Neuronal stem cell (in vitro differentiated cells): Measurements from ENCODE around the gene GYS1.
A peak's percentile ranks its signal among the peaks of the same experiment; 100 is the strongest.
"Not testable (repeated sequence)": the region's sequence is repeated elsewhere in the genome, so short reads cannot be mapped to it uniquely, and the experiment has no call there.

Source experiments
- DNase-seq: peaks from one replicate; pipeline ENCODE4 v3.0.0-alpha.2; 2013; ENCODE audit warnings: low spot score
- H2AFZ ChIP-seq: one replicate; pipeline ENCODE4 v1.6.1; 2013; ENCODE audit warnings: mild to moderate bottlenecking, low read length, inconsistent platforms
- H2AK5ac ChIP-seq: 2 replicates; pipeline ENCODE4 v1.6.1; 2013; ENCODE audit warnings: low read depth, mild to moderate bottlenecking, inconsistent platforms, low read length, moderate library complexity, mixed read lengths
- H2BK120ac ChIP-seq: 2 replicates; pipeline ENCODE4 v1.6.1; 2013; ENCODE audit warnings: low read depth, mild to moderate bottlenecking, inconsistent platforms, low read length, moderate library complexity, mixed read lengths
- H2BK12ac ChIP-seq: one replicate; pipeline ENCODE4 v1.6.1; 2013; ENCODE audit warnings: low read length, inconsistent platforms
- H2BK15ac ChIP-seq: 2 replicates; pipeline ENCODE4 v1.6.1; 2013; ENCODE audit warnings: mild to moderate bottlenecking, low read length, inconsistent platforms, mixed read lengths
- H2BK5ac ChIP-seq: one replicate; pipeline ENCODE4 v1.6.1; 2013; ENCODE audit warnings: inconsistent platforms, mild to moderate bottlenecking, low read length, moderate library complexity
- H3K14ac ChIP-seq: one replicate; pipeline ENCODE4 v1.6.1; 2013; ENCODE audit warnings: low read length, inconsistent platforms
- H3K18ac ChIP-seq: 2 replicates; pipeline ENCODE4 v1.6.1; 2013; ENCODE audit warnings: low read length, inconsistent platforms
- H3K23ac ChIP-seq: 2 replicates; pipeline ENCODE4 v1.6.1; 2013; ENCODE audit warnings: low read depth, mild to moderate bottlenecking, mixed read lengths, low read length, inconsistent platforms; ENCODE audit not compliant: poor library complexity
- H3K27ac ChIP-seq: replicated peaks from 3 replicates; pipeline ENCODE4 v1.5.1; 2013; ENCODE audit warnings: low read length, inconsistent platforms
- H3K27me3 ChIP-seq, 3 experiments: 2 replicates each; pipeline ENCODE4 v1.6.1; 2013; ENCODE audit warnings: low read length in 3 of 3, mild to moderate bottlenecking in 2 of 3, inconsistent platforms in 1 of 3, low read depth in 1 of 3, mixed read lengths in 1 of 3, moderate library complexity in 1 of 3; ENCODE audit not compliant: control insufficient read depth in 3 of 3, insufficient read depth in 3 of 3
- H3K36me3 ChIP-seq, 2 donors: replicated peaks in 1 of 2; 2 replicates each; pipeline ENCODE4 v1.6.1; 2013; ENCODE audit warnings: low read length in 2 of 2; ENCODE audit not compliant: control insufficient read depth in 2 of 2, insufficient read depth in 2 of 2
- H3K4ac ChIP-seq: 2 replicates; pipeline ENCODE4 v1.6.1; 2013; ENCODE audit warnings: inconsistent platforms, mild to moderate bottlenecking, low read length, moderate library complexity
- H3K4me1 ChIP-seq, 2 donors: 1 replicate in 1 of 2; 2 replicates in 1 of 2; pipeline ENCODE4 v1.6.1; 2013; ENCODE audit warnings: low read length in 2 of 2, low read depth in 1 of 2; ENCODE audit not compliant: control insufficient read depth in 2 of 2, insufficient read depth in 1 of 2
- H3K4me2 ChIP-seq: one replicate; pipeline ENCODE4 v1.6.1; 2013; ENCODE audit warnings: mild to moderate bottlenecking, low read length, inconsistent platforms; ENCODE audit not compliant: insufficient read depth, poor library complexity, severe bottlenecking
- H3K4me3 ChIP-seq, 2 donors: 2 replicates each; pipeline ENCODE4 v1.5.1; 2013; ENCODE audit warnings: low read length in 2 of 2, mild to moderate bottlenecking in 2 of 2, inconsistent platforms in 1 of 2, moderate library complexity in 1 of 2
- H3K79me1 ChIP-seq: one replicate; pipeline ENCODE4 v1.6.1; 2013; ENCODE audit warnings: low read depth, mild to moderate bottlenecking, inconsistent platforms, low read length, moderate library complexity
- H3K9ac ChIP-seq: one replicate; pipeline ENCODE4 v1.6.1; 2013; ENCODE audit warnings: mild to moderate bottlenecking, low read depth, low read length, inconsistent platforms; ENCODE audit not compliant: poor library complexity
- H3K9me3 ChIP-seq, 2 donors: replicated peaks in 1 of 2; 2 replicates each; pipeline versions ENCODE3 to v1.6.1; 2013; ENCODE audit warnings: low read length in 2 of 2, mild to moderate bottlenecking in 2 of 2, inconsistent platforms in 1 of 2, low read depth in 1 of 2, mixed read lengths in 1 of 2, moderate library complexity in 1 of 2; ENCODE audit not compliant: control insufficient read depth in 2 of 2, insufficient read depth in 1 of 2
- H4K8ac ChIP-seq: one replicate; pipeline ENCODE4 v1.6.1; 2013; ENCODE audit warnings: low read depth, mild to moderate bottlenecking, inconsistent platforms, low read length, moderate library complexity
- H4K91ac ChIP-seq: one replicate; pipeline ENCODE4 v1.6.1; 2013; ENCODE audit warnings: low read length, low read depth, mild to moderate bottlenecking, inconsistent platforms; ENCODE audit not compliant: poor library complexity
- WGBS, 2 donors: extraction: QIAGEN DNeasy Blood & Tissue Kit; methylation state at CpG; one replicate each; pipeline ENCODE4 v1.1.7; 2013; ENCODE audit warnings: missing lambda C conversion rate in 2 of 2, mixed read lengths in 1 of 2; ENCODE audit not compliant: insufficient read length in 2 of 2, insufficient replicate concordance in 1 of 2; ENCODE audit errors: extremely low coverage in 2 of 2; 5-methylcytosine and 5-hydroxymethylcytosine counted together

GYS1 gene

GRCh38 chr19:49020342-49020741, 27.2 kb upstream of the GYS1 start:
- Histone ChIP-seq H3K9ac (no peak overlapping the region), H3K4me3 (no peak overlapping the region), H3K4me1 (peaks cover 9% of the 10 kb centered on the region in 2 donors), H3K9me3 (no peaks in the 10 kb centered on the region), H2BK12ac (no peak overlapping the region), H3K27ac (no peak overlapping the region), H2AFZ (no peak overlapping the region), H4K91ac (no peak overlapping the region), H3K4ac (no peak overlapping the region), H3K4me2 (no peak overlapping the region), H4K8ac (no peak overlapping the region), H2BK15ac (no peak overlapping the region), H3K36me3 (peaks cover 6 to 17% of the 10 kb centered on the region in 2 donors), H3K23ac (peak overlapping the region; percentile 73), H2BK120ac (no peak overlapping the region), H3K79me1 (no peaks in the 10 kb centered on the region), H3K18ac (no peak overlapping the region), H3K27me3 (peaks cover 0 to 25% (median 0%) of the 10 kb centered on the region in 3 experiments), H2BK5ac (no peak overlapping the region), H2AK5ac (no peak overlapping the region), H3K14ac (no peak overlapping the region)
- no peak for DNase-seq
- no CpG with 5 or more reads among the region's 11 CpGs for WGBS, 2 donors

DNA sequence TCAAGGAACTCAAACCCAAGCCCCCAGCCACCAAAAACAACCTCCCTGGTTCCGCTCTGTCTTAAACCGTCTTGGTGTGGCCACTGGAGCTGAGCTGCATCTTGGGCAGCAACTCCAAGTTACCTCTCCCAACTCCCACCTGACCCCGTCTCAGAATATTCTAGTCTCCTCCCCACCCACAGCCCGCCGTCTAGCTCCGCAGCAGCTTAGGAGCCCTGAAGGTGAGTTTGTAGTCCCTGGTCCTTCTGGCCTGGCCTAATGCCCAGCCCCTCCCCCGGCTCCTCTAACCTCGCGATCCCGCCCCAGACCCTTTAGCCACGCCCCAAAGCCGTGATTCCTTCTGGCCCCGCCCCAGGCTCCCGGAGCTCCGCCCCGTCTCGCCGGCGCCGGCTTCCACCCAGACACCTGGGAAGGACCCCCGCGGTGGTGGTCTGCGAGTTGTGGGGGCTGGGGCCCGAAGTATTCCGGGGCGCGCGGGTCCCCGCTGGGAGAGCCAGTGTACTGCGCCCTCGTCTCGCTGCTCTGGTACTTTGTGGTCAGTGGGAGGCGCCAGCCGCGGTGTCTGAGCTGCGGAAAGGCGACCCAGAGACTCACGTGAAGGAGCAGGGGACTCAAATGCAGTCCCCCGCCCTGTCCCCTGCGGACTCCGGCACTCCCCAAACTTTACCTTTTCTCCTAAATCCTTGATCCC, 26.3 kb upstream of the GYS1 start:
- H2BK120ac ChIP-seq: no peak overlapping the region
- no peak overlapping the region for H4K91ac ChIP-seq
- no peak overlapping the region for H3K23ac ChIP-seq
- H3K27ac ChIP-seq: no peak overlapping the region
- H3K27me3 ChIP-seq: peaks cover 0 to 25% (median 0%) of the 10 kb centered on the region in 3 experiments
- H2BK5ac ChIP-seq: no peak overlapping the region
- H3K4me2 ChIP-seq: peak overlapping the region; percentile 31
- H2BK15ac ChIP-seq: no peak overlapping the region
- H3K9ac ChIP-seq: no peak overlapping the region
- no peak overlapping the region for H3K4ac ChIP-seq
- no peak overlapping the region for H3K14ac ChIP-seq
- H2AFZ ChIP-seq: no peak overlapping the region
- peaks cover 15 to 26% of the 10 kb centered on the region in 2 donors for H3K36me3 ChIP-seq
- H3K4me1 ChIP-seq: peaks cover 9% of the 10 kb centered on the region in 2 donors
- no peaks in the 10 kb centered on the region for H3K9me3 ChIP-seq
- no peak overlapping the region for H2AK5ac ChIP-seq
- H3K18ac ChIP-seq: peak overlapping the region; percentile 57
- no peak for DNase-seq
- no CpG with 5 or more reads among the region's 41 CpGs for WGBS, 2 donors
- no peak overlapping the region for H2BK12ac ChIP-seq
- no peaks in the 10 kb centered on the region for H3K79me1 ChIP-seq
- H4K8ac ChIP-seq: no peak overlapping the region
- H3K4me3 ChIP-seq: peak overlapping the region in 1 of 2 donors; percentile 60

DNA sequence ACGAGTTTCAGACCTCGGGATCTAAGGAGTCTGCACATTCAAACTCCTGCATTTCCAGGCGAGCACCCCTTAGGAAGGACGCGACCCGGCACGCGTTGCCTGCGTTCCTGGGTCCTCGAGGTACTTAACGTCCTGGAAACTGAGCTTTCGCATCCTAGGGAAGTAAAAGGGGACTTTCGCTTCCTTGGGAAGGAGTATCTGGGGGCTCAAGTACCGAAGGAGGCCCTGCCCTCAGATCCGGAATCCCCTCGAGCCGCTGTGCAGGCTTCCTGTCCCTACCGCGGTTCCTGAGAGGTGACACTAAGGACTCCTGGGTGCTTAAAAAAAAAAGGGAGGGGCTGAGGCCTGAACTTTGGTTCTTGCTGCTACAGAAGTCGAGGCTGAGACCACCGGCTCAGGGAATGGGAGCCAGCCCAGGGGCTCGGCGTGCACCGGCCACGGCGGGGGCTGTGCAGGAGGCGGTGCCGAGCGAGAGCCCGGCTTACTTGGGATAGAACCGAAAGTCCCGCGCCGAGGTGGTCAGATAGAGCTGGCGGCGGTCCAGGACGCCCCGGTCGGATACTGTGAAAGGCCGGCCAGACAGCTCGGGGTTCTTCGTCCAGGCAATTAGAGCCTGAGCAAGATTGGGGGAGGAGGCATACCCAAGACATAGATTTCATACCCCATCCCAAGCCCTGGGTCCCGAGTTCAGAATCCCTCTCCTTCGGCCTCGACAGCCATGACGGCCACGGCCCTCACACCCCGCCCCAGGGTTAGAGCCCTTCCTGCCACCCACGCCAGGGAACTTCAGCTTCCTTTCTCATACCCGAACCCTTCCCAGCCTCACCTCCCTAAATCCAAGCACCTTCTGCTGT, 25.5 kb upstream of the GYS1 start:
- no CpG with 5 or more reads among the region's 50 CpGs for WGBS, 2 donors
- not testable (repeated sequence) for H3K14ac ChIP-seq, H3K4ac ChIP-seq, H2BK15ac ChIP-seq, H2BK12ac ChIP-seq, H4K8ac ChIP-seq, H3K79me1 ChIP-seq, DNase-seq, H4K91ac ChIP-seq, H3K23ac ChIP-seq, H3K9ac ChIP-seq, H3K4me3 ChIP-seq, H2AFZ ChIP-seq, H3K4me1 ChIP-seq, H3K27ac ChIP-seq, H3K9me3 ChIP-seq, H2BK120ac ChIP-seq
- Histone ChIP-seq H2BK5ac (peak overlapping the region; percentile 75), H3K4me2 (peak overlapping the region; percentile 23), H3K36me3 (peaks cover 15 to 33% of the 10 kb centered on the region in 2 donors), H3K27me3 (peaks cover 0 to 25% (median 0%) of the 10 kb centered on the region in 3 experiments), H3K18ac (peak overlapping the region; percentile 15), H2AK5ac (peak overlapping the region; percentile 37)
